ENCODE measurements around the gene AREG. TPM values are rescaled to one million over a fixed set of nuclear protein-coding genes. Genes with fewer than 3 reads are reported as not detected.
A peak's percentile ranks its signal among the peaks of the same experiment; 100 is the strongest.

Gene AREG
- total and polyA plus RNA-seq, 9 of the 15 experiments (the other 6 are each of a cell fraction or from before 2014, with no cell fraction given) = 1.4 to 7.7 (median 5.4) TPM

GRCh38 chr4:74408639-74409038 lies 36.3 kb upstream of the AREG start:
- intact Hi-C loops (cut with micrococcal nuclease) = no loop called here
- FAIRE-seq (no peak), DNase-seq (ENCODE audit: extremely low read depth in 1 of 4, low spot score in 3 of 4) (peak in 1 of 4 experiments; percentile 31), ATAC-seq (no peak)
- Histone ChIP-seq H3K9ac (ENCODE audit: insufficient read depth in 1 of 2, low read depth in 2 of 2, low read length in 2 of 2) (no peak overlapping the region), H2AFZ (ENCODE audit: low read depth, low read length) (peak overlapping the region; percentile 75), H3K27me3 (ENCODE audit: control insufficient read depth in 2 of 2, insufficient read depth in 2 of 2, low read length in 2 of 2) (no peaks in the 10 kb centered on the region), H3K9me1 (ENCODE audit: control insufficient read depth, insufficient read depth, low read length) (no peaks in the 10 kb centered on the region), H4K20me1 (replicated peaks; ENCODE audit: control insufficient read depth, insufficient read depth, low read length) (no peaks in the 10 kb centered on the region), H3K4me3 (no peak overlapping the region), H3K36me3 (ENCODE audit: control insufficient read depth, insufficient read depth, low read length) (no peaks in the 10 kb centered on the region), H3K4me2 (ENCODE audit: insufficient read depth, low read length) (no peak overlapping the region), H3K9me3 (replicated peaks; ENCODE audit: control insufficient read depth, insufficient read depth, low read depth, low read length) (no peaks in the 10 kb centered on the region), H3K4me1 (replicated peaks in 1 of 2; ENCODE audit: control insufficient read depth in 2 of 2, insufficient read depth in 2 of 2, low read length in 2 of 2) (no peaks in the 10 kb centered on the region; a peak in 1 of 5 replicates), H3K79me2 (ENCODE audit: control insufficient read depth, insufficient read depth, low read length) (no peaks in the 10 kb centered on the region), H3K27ac (ENCODE audit: extremely low read depth, low read depth, low read length) (no peak overlapping the region)
- ChIA-PET CTCF (ENCODE audit: low intra/inter-chr PET ratio) (no interaction called here), POLR2A (no interaction called here)
- WGBS (ENCODE audit: insufficient coverage, low coverage, missing lambda C conversion rate) = 21% methylated on average over 3 of the region's 3 CpGs
- in situ Hi-C loops (cut with MboI) = no loop called here
- BruUV-seq (replicated peaks) = no TSS peak
- no peak for TF ChIP-seq KLF16 (IDR thresholded peaks at IDR 0.05)
- no peak for TF ChIP-seq ZBTB26 (CRISPR knock-in tag; IDR thresholded peaks at IDR 0.05)
- TF ChIP-seq GTF3C2 (IDR thresholded peaks at IDR 0.05; ENCODE audit: borderline replicate concordance, extremely low read depth, insufficient read length) = no peak
- TF ChIP-seq BRD9 (IDR thresholded peaks at IDR 0.05; ENCODE audit: low read depth, partially characterized antibody) = no peak
- no peak for TF ChIP-seq POLR2H (tag; IDR thresholded peaks at IDR 0.05; ENCODE audit: low read depth)
- TF ChIP-seq FOXA3 (CRISPR knock-in tag; conservative IDR thresholded peaks at IDR 0.05 in 1 of 2, IDR thresholded peaks at IDR 0.05 in 1 of 2) = no peak

Data from K562 (cell line).